GM21528 (cell line): ENCODE results near the gene GTF2IRD1.

Experiments
- ATAC-seq: cut with Tn5 transposase; IDR thresholded peaks from one replicate; pipeline ENCODE4 v1.9.1; 2021; ENCODE audit warnings: mild to moderate bottlenecking, moderate library complexity; ENCODE audit not compliant: unreplicated experiment, low FRiP score

Gene GTF2IRD1

DNA sequence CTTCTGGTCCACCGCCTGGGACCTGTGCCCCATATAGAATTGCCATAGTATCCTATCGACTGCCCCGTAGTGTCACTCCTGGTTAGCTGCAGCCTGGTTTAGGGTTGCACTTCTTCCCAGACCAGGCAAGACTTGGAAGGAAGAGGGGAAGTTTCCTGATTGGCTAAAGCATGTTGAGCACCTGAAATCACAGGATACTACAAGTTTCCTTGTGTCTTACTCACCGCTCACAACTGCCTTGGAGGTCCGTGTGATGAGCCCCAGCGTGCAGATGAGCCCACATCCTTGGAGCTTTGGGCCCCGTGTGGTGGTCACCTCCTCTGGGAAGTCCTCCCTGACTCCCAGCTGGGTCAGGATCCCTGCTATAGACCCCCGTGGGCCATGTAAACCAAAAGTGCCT, 129.9 kb downstream of the GTF2IRD1 start:
- no peak for ATAC-seq

DNA sequence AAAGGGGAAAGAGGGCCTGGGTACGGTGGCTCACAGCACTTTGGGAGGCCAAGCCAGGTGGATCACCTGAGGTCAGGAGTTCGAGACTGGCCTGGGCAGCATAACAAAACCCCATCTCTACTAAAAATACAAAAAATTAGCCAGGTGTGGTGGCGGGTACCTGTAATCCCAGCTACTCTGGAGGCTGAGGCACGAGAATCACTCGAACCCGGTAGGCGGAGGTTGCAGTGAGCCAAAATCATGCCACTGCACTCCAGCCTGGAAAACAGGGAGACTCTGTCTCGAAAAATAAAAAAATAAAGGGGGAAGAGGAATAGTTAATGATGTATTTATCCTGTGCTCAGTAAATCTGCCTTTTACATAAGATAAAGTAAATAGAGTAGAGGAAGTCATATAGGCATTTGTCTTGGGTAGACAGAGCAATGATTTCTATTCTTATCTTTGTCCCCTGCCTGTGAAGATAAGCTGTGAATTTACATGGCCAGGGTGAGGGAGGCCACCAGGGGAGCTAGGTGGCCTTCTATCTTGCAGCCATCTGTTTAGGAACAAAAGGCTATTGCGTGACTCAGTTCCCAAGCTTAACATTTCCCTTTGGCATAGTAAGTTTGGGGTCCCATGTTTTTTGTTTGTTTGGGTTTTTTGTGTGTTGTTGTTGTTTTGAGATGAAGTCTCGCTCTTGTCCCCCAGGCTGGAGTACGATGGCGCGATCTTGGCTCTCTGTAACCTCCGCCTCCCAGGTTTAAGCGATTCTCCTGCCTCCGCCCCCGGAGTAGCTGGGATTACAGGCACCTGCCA, 130.7 kb downstream of the GTF2IRD1 start:
- ATAC-seq, result no peak

- ATAC-seq, result no peak
Measured at GRCh38 chr7:74585844-74586243, 132.1 kb downstream of the GTF2IRD1 start.

- ATAC-seq, result no peak
Measured at GRCh38 chr7:74586258-74587175, 132.8 kb downstream of the GTF2IRD1 start.

DNA sequence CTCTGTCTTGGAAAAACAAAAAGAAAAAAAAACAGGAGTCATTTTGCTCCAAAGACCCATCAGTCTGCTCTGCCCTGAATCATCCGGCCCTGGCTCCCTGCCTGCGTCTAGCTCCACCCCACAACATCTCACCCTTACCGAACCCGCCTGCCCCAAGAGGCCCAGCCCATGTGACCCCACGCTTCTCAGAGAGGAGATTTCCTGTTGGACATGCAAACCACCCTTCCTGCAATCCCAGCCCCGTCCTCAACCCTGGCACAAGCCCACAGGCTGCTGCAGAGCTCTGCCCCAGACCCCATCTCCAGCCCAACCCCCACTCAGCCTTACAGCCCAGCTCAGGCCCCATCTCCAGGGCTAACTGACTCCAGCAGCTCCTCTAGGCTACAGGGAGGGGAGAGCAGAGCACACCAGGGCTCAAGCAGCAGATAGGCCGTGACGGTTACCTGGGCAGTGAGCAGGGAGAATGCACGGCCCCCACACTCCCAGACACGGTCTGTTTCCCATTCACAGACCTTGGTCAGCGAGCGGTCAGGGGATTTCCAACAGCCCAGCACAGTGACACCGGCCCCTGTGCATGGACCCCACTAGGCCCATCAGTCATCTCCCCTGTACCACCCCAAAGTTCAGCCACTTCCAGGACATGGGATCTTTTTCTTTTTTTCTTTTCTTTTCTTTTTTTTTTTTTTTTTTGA, 133.9 kb downstream of the GTF2IRD1 start:
- no peak for ATAC-seq

- ATAC-seq, result no peak
Measured at GRCh38 chr7:74590813-74591212, 137.1 kb downstream of the GTF2IRD1 start.

GRCh38 chr7:74598558-74598957, 144.9 kb downstream of the GTF2IRD1 start:
- no peak for ATAC-seq

DNA sequence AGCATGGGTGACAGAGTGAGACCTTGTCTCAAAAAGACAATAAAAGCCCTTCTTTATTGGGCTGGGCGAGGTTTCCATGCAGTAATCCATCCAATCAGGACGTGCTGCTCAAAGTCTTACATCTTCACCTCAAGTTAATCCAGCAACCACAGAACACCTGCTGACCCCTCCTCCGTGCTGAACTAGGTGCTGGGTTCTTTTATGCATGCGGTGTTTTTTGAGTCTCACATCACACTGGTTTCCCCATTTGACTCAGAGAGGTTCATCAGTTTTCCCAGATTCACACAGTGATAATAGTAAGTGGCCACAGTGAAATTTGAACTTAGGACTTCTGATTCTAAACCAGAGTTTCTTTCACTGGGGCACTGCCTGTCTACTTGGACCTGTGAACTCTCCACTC, 145.5 kb downstream of the GTF2IRD1 start:
- ATAC-seq, result no peak

- no peak for ATAC-seq
Measured at GRCh38 chr7:74604326-74605020, 150.8 kb downstream of the GTF2IRD1 start.

DNA sequence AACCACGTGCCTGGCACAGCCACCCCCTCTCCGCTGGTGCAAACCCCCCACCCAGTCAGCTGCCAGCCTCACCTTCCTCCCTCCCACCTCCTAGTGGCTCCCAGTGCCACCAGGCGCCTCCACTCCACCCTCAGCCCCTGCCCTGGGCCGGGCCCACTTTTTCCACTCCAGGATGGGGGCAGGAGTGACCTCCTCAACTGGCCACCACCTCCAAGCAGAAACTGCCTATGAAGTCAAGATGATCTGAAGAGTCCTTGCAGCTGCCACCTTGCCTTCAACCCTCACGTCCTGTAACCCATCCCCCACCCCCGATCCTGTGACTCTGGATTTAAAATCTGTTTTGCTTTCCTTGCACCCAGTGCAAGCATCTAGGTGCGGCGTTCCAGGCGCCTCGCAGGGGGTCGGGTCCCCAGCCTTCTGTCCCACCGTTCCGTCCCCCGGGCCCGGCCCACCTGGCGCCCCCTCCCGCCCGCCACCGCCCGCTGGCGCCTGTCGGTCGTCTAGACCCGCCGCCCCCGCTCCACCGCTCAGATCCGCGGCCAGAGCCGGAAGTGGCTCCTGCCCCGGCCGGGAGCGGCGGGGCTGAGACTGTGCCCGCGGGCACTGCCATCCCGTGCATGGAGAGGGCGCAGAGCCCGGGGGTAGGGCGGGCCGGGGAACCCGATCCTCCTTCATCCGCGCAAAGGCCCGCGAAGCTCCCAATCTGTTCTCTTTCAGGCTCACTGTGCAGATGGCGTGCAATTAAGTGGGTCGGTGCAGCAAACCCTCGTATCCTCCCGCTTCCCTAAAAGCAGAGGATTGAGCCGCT, 152.6 kb downstream of the GTF2IRD1 start:
- ATAC-seq, result no peak

DNA sequence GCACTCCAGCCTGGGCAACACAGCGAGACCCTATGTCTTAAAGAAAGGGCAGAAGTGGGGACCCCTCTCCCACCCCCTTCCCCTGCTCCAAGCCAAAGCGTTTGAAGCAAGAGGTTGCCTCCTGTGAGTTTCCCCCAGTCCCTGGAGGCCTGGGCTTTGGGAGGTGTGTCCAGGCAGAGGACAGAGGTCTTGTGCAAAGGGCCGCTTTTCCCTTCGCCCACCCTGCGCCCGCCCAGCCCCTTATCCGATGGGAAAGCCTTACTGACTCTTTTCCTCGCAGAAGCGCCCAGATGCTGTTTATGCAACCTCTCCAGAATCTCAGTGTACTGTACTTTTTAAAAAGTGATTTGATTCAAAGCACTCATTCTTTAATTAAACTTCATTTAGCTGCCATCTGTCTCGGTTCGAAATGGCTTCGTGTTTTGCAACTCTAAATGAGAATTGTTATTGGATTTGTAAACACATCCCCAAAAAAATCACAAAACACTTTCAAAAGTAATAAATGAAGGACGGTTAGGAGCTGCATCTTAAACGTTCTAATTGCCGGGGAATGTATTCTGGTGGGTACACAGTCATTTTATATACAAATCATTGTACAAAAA, 153.3 kb downstream of the GTF2IRD1 start:
- no peak for ATAC-seq

- no peak for ATAC-seq
Measured at GRCh38 chr7:74612015-74612829, 158.5 kb downstream of the GTF2IRD1 start.

- ATAC-seq, result no peak
Measured at GRCh38 chr7:74615933-74616780, 162.5 kb downstream of the GTF2IRD1 start.

GRCh38 chr7:74617180-74617744, 163.6 kb downstream of the GTF2IRD1 start:
- no peak for ATAC-seq

- ATAC-seq, result no peak
Measured at GRCh38 chr7:74619235-74619860, 165.6 kb downstream of the GTF2IRD1 start.

GRCh38 chr7:74622228-74622749, 168.6 kb downstream of the GTF2IRD1 start:
- ATAC-seq, result no peak
